Endodermal cell (in vitro differentiated cells): ENCODE data around the gene PRR5L. TPM values are rescaled to one million over a fixed set of nuclear protein-coding genes. Genes with fewer than 3 reads are reported as not detected.

Source experiments
- DNase-seq: peaks from one replicate; pipeline ENCODE4 v3.0.0-alpha.2; 2017
- H3K27ac ChIP-seq: 2 replicates; pipeline ENCODE4 v1.5.1; 2013; ENCODE audit warnings: mild to moderate bottlenecking, low read depth, low read length, moderate library complexity
- H3K27me3 ChIP-seq: 2 replicates; pipeline ENCODE4 v1.6.1; 2013; ENCODE audit warnings: mild to moderate bottlenecking, low read length, moderate library complexity; ENCODE audit not compliant: insufficient read depth, control insufficient read depth, poor library complexity, severe bottlenecking
- H3K36me3 ChIP-seq: 2 replicates; pipeline ENCODE4 v1.7.0; 2013; ENCODE audit warnings: mild to moderate bottlenecking, low read length, moderate library complexity; ENCODE audit not compliant: control insufficient read depth, insufficient read depth
- H3K4me1 ChIP-seq: one replicate; pipeline ENCODE4 v1.7.0; 2013; ENCODE audit warnings: low read length; ENCODE audit not compliant: control insufficient read depth, insufficient read depth
- H3K4me3 ChIP-seq: 2 replicates; pipeline ENCODE4 v1.5.1; 2013; ENCODE audit warnings: mild to moderate bottlenecking, low read length, moderate library complexity
- H3K9ac ChIP-seq: 2 replicates; pipeline ENCODE4 v1.6.1; 2013; ENCODE audit warnings: mild to moderate bottlenecking, low read length, moderate library complexity; ENCODE audit not compliant: poor library complexity, severe bottlenecking; ENCODE audit errors: extremely low read depth
- H3K9me3 ChIP-seq: 2 replicates; pipeline ENCODE4 v1.6.1; 2013; ENCODE audit warnings: mild to moderate bottlenecking, low read length, moderate library complexity; ENCODE audit not compliant: control insufficient read depth
- H3K27ac Mint-ChIP-seq: 2 replicates; pipeline ENCODE4 v1.8.0; 2020; ENCODE audit warnings: mixed read lengths
- H3K27me3 Mint-ChIP-seq: 2 replicates; pipeline ENCODE4 v1.8.0; 2021; ENCODE audit warnings: mild to moderate bottlenecking, mixed read lengths; ENCODE audit not compliant: insufficient read depth
- H3K36me3 Mint-ChIP-seq: 2 replicates; pipeline ENCODE4 v1.8.0; 2020; ENCODE audit warnings: low read depth, mixed read lengths
- H3K4me1 Mint-ChIP-seq: 2 replicates; pipeline ENCODE4 v1.8.0; 2020; ENCODE audit warnings: mixed read lengths
- H3K4me3 Mint-ChIP-seq: 2 replicates; pipeline ENCODE4 v1.8.0; 2020; ENCODE audit warnings: mild to moderate bottlenecking, moderate library complexity, mixed read lengths
- H3K9me3 Mint-ChIP-seq: 2 replicates; pipeline ENCODE4 v1.8.0; 2020; ENCODE audit warnings: mild to moderate bottlenecking, mixed read lengths
- CTCF ChIP-seq: fragments of 200-600 bp; sonication (generic); conservative IDR thresholded peaks from 2 replicates; pipeline ENCODE4 v1.5.0; 2021; ENCODE audit warnings: antibody characterized with exemption, mild to moderate bottlenecking
- WGBS, 2 experiments: methylation state at CpG; one replicate each; pipeline versions ENCODE4 v1.1.5 to v1.1.7; 2013; ENCODE audit warnings: missing lambda C conversion rate in 2 of 2, mixed read lengths in 1 of 2; ENCODE audit not compliant: insufficient coverage in 1 of 2, insufficient read length in 1 of 2; 5-methylcytosine and 5-hydroxymethylcytosine counted together
- total RNA-seq, 2 donors: library from RNA; stranded (reverse); fragmentation: NEBNext Ultra II Directional in 1 of 2; extraction: Animal tissue kit (Norgen Biotek cat#: 25700) in 1 of 2; gene quantifications; 2 replicates in 1 of 2; 3 replicates in 1 of 2; pipeline ENCODE4 v1.2.1, GENCODE V29; 2021

The PRR5L gene
- total RNA-seq, 2 donors from 2014 or later, result 5.3 to 7.2 TPM

DNA sequence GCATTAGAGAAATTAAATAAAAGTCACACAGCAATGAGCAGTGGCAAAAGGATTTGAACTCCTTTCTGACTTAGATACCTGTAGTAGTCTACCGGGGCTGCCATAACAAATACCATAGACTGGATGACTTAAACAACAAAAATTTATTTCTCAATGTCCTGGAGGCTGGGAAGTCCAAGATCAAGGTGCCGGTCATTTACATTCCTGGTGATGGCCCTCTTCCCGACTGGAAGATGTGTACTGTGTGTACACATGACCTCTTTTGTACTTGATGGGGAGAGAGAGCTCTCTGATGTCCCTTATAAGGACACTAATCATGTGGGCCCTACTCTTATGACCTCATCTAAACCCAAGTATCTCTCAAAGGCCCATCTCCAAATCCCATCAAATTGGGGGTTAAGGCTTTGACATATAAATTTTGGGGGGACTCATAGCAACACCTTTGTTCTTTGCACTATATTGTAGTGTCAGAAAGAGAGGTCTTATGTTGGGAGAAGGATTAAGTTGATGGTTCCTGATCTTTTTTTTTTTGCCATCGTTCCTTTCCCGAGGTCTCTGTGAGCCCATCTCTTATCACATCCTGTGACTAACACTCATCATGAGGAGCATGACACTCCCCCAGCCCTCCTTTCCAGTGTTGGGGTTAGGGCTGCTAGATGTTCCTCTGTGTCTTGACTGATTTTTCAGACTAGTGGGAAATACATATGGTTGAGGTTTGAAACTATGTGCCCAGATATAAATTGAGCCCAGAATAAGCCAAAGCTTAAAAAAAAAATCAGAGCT, 109.7 kb downstream of the PRR5L start:
- no peaks in the 10 kb centered on the region for H3K9me3 Mint-ChIP-seq
- peaks cover 5% of the 10 kb centered on the region for H3K36me3 Mint-ChIP-seq
- H3K4me3 Mint-ChIP-seq, result no peak overlapping the region

DNA sequence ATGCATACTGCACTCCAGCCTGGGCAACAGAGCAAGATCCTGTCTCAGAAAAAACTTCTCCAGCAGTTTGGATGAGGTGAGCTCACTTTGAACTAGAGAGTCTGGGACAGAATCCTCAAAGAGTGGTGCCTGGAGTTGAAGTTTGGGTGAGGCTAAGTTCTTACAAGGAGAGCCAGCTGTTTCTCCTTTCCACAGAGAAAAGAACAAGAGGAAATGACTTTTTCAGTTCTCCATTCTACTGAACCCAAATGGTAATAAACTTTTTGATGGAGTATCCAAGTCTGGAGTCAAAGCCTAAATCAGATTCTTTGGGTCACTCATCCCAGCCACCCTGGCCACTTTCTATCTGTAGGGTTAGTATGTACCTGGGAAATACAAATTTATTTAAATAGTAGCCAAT, 111.3 kb downstream of the PRR5L start:
- Mint-ChIP-seq H3K4me1 (peaks cover 7% of the 10 kb centered on the region), H3K9me3 (no peaks in the 10 kb centered on the region), H3K27ac (no peak overlapping the region), H3K27me3 (peaks cover 28% of the 10 kb centered on the region), H3K4me3 (no peak overlapping the region), H3K36me3 (no peaks in the 10 kb centered on the region)
- DNase-seq, result no peak
- Histone ChIP-seq H3K4me3 (no peak overlapping the region), H3K36me3 (peaks cover 9% of the 10 kb centered on the region), H3K9me3 (no peaks in the 10 kb centered on the region), H3K4me1 (no peaks in the 10 kb centered on the region), H3K9ac (no peak overlapping the region), H3K27me3 (no peaks in the 10 kb centered on the region), H3K27ac (no peak overlapping the region)
- TF ChIP-seq CTCF, result no peak

More for the DNA sequence above, 109.7 kb downstream of the PRR5L start:
- no peak overlapping the region for H3K27ac ChIP-seq
- Mint-ChIP-seq H3K27ac (no peak overlapping the region), H3K27me3 (peaks cover 22% of the 10 kb centered on the region), H3K4me1 (peaks cover 7% of the 10 kb centered on the region)
- H3K4me1 ChIP-seq, result no peaks in the 10 kb centered on the region
- TF ChIP-seq CTCF, result no peak
- DNase-seq, result peak; percentile 10
- no peaks in the 10 kb centered on the region for H3K9me3 ChIP-seq
- H3K4me3 ChIP-seq, result no peak overlapping the region
- WGBS, 2 experiments, result 85 to 100% methylated on average over 2 to 3 of the region's 5 CpGs
- peaks cover 13% of the 10 kb centered on the region for H3K36me3 ChIP-seq
- no peaks in the 10 kb centered on the region for H3K27me3 ChIP-seq
- H3K9ac ChIP-seq, result no peak overlapping the region

DNA sequence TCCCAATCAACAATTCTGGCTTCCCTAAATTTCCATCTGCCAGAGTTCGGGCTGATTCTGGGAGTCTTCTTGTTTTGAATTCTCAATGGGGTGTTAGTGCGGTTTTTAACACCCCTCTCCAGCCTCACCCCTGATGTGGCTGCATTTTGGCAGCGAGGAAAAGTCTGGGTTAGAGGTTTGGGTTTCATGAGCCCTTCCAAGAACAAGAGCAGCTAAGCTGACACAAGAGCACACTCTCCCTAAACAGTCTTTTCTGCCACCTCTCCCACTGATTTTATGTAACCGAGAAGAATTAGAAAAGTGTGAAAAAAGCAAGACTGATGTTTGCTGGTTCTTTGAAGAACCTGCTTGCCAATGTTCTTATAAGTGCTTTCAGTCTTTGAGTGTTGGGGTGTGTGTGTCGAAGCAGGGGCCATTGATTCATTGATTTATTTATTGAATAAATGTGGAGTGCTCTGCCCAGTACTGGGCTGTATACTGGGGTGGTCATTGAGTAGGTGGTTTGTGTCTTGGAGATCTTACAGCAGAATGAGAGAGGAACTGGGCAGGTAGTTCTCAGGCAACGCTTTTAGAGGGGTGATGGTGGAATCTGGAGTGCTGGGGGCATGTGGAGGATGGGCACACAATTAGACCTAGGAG, 112.5 kb downstream of the PRR5L start:
- Mint-ChIP-seq H3K36me3 (no peaks in the 10 kb centered on the region), H3K27me3 (peaks cover 28% of the 10 kb centered on the region), H3K4me3 (no peak overlapping the region), H3K9me3 (no peaks in the 10 kb centered on the region), H3K27ac (no peak overlapping the region), H3K4me1 (peaks cover 7% of the 10 kb centered on the region)
- no peak for DNase-seq
- H3K4me3 ChIP-seq, result no peak overlapping the region
- no peaks in the 10 kb centered on the region for H3K4me1 ChIP-seq
- 90 to 91% methylated on average over 1 to 6 of the region's 6 CpGs for WGBS, 2 experiments
- no peak for TF ChIP-seq CTCF
- no peak overlapping the region for H3K27ac ChIP-seq
- H3K9ac ChIP-seq, result no peak overlapping the region
- H3K36me3 ChIP-seq, result peaks cover 8% of the 10 kb centered on the region
- H3K27me3 ChIP-seq, result no peaks in the 10 kb centered on the region
- no peaks in the 10 kb centered on the region for H3K9me3 ChIP-seq
